Pulmonary artery endothelial cell (primary cell): ENCODE data around the gene RNF115. TPM values are rescaled to one million over a fixed set of nuclear protein-coding genes. Genes with fewer than 3 reads are reported as not detected.
"Not testable (repeated sequence)": the region's sequence is repeated elsewhere in the genome, so short reads cannot be mapped to it uniquely, and the experiment has no call there.

Experiments used
- DNase-seq: peaks from one replicate; pipeline ENCODE4 v3.0.0-alpha.2; 2011; ENCODE audit warnings: low read depth, low spot score
- total RNA-seq: library from RNA; depleted of rRNA; stranded (reverse); fragments of >200 nt; gene quantifications from 2 replicates; pipeline ENCODE4 v1.2.3, GENCODE V29; 2014

RNF115 gene
- total RNA-seq, 1 donor from 2014 or later: 17.9 TPM

GRCh38 chr1:145730467-145730866 is 93.4 kb downstream of the RNF115 start:
- no peak for DNase-seq

- no peak for DNase-seq
These were observed 94.0 kb downstream of the RNF115 start for GRCh38 chr1:145729666-145730436.

GRCh38 chr1:145729196-145729595 is 94.7 kb downstream of the RNF115 start:
- no peak for DNase-seq

GRCh38 chr1:145726193-145726592 is 97.7 kb downstream of the RNF115 start:
- DNase-seq: not testable (repeated sequence)

GRCh38 chr1:145720878-145721671 is 102.8 kb downstream of the RNF115 start:
- no peak for DNase-seq

- DNase-seq: no peak
These were observed 103.4 kb downstream of the RNF115 start for GRCh38 chr1:145720556-145720877.

GRCh38 chr1:145719230-145720079 is 104.4 kb downstream of the RNF115 start, which contains the start of gene CD160:
TSS of gene CD160 (plus strand) at chr1:145719499. CDS start at chr1:145728328, 8,829 bp downstream.
- no peak for DNase-seq

GRCh38 chr1:145718465-145718864 is 105.4 kb downstream of the RNF115 start:
- not testable (repeated sequence) for DNase-seq

GRCh38 chr1:145717833-145718232 is 106.1 kb downstream of the RNF115 start:
- DNase-seq: no peak

GRCh38 chr1:145716641-145717345 is 107.1 kb downstream of the RNF115 start:
- DNase-seq: no peak

GRCh38 chr1:145714524-145715111 is 109.3 kb downstream of the RNF115 start:
- DNase-seq: no peak

GRCh38 chr1:145711213-145711651 is 112.7 kb downstream of the RNF115 start:
- no peak for DNase-seq

- no peak for DNase-seq
These were observed 113.4 kb downstream of the RNF115 start for GRCh38 chr1:145710291-145711027.

GRCh38 chr1:145708063-145708462 is 115.8 kb downstream of the RNF115 start:
- DNase-seq: no peak

GRCh38 chr1:145707183-145707867 is 116.6 kb downstream of the RNF115 start, which contains the start of gene PDZK1:
TSS of gene PDZK1 (minus strand) at chr1:145707368. CDS start at chr1:145688021, 19,347 bp downstream.
- no peak for DNase-seq

GRCh38 chr1:145706086-145706664 is 117.7 kb downstream of the RNF115 start:
- no peak for DNase-seq

- DNase-seq: no peak
These were observed 118.3 kb downstream of the RNF115 start for GRCh38 chr1:145705622-145706021.

GRCh38 chr1:145702826-145703225 is 121.1 kb downstream of the RNF115 start:
- no peak for DNase-seq

GRCh38 chr1:145702052-145702451 is 121.8 kb downstream of the RNF115 start:
- no peak for DNase-seq
